Left renal pelvis (tissue), 4 donors: ENCODE results near the gene PDE6G. TPM values are rescaled to one million over a fixed set of nuclear protein-coding genes. Genes with fewer than 3 reads are reported as not detected.

ENCODE experiments used
- polyA plus RNA-seq, 4 donors: library from polyadenylated mRNA; unstranded; fragments of 120-200 nt; gene quantifications; one replicate each; pipeline ENCODE4 v1.2.1, GENCODE V29; 2013; ENCODE audit not compliant: insufficient read length in 4 of 4

Gene PDE6G
- polyA plus RNA-seq, 4 donors: 6.2 to 15.0 (median 13.1) TPM

Other genes with a start within 250 kb of the PDE6G start
- gene ACTG1, start 143.7 kb downstream of the PDE6G start, polyA plus RNA-seq: 1,000 to 10,000 TPM; 2,973 to 3,218 (median 3,183) TPM
- gene FSCN2, start 128.2 kb downstream of the PDE6G start, polyA plus RNA-seq: 1 to 10 TPM; 1.2 to 2.5 (median 1.7) TPM
- gene FAAP100, start 104.2 kb downstream of the PDE6G start, polyA plus RNA-seq: 10 to 100 TPM; 19.0 to 37.2 (median 24.3) TPM
- 10 to 100 TPM; 45.0 to 70.0 (median 57.1) TPM for gene NPLOC4, start 19.4 kb downstream of the PDE6G start, polyA plus RNA-seq
- gene TSPAN10, start 19.3 kb downstream of the PDE6G start, polyA plus RNA-seq: 1 to 10 TPM; 2.0 to 6.9 (median 2.2) TPM
- gene OXLD1, start 10.1 kb upstream of the PDE6G start, polyA plus RNA-seq: 10 to 100 TPM in 3 of 4 donors, 1 to 10 TPM in 1; 9.6 to 21.6 (median 12.3) TPM
- gene CCDC137, start 10.2 kb upstream of the PDE6G start, polyA plus RNA-seq: 10 to 100 TPM in 3 of 4 donors, 1 to 10 TPM in 1; 9.6 to 18.5 (median 14.0) TPM
- gene ARL16, start 27.3 kb upstream of the PDE6G start, polyA plus RNA-seq: 10 to 100 TPM; 34.7 to 52.6 (median 43.6) TPM
- gene HGS, start 27.5 kb upstream of the PDE6G start, polyA plus RNA-seq: 100 to 1,000 TPM in 1 of 4 donors, 10 to 100 TPM in 3; 88.9 to 110 (median 96.0) TPM
- 10 to 100 TPM; 26.8 to 53.8 (median 41.6) TPM for gene MRPL12, start 46.8 kb upstream of the PDE6G start, polyA plus RNA-seq
- 10 to 100 TPM in 3 of 4 donors, 1 to 10 TPM in 1; 7.1 to 20.5 (median 12.5) TPM for gene SLC25A10, start 55.7 kb upstream of the PDE6G start, polyA plus RNA-seq
- 10 to 100 TPM in 2 of 4 donors, 1 to 10 TPM in 2; 1.2 to 18.6 (median 9.1) TPM for gene GCGR, start 147.6 kb upstream of the PDE6G start, polyA plus RNA-seq
- 100 to 1,000 TPM in 1 of 4 donors, 10 to 100 TPM in 3; 76.5 to 114 (median 90.4) TPM for gene MCRIP1, start 176.7 kb upstream of the PDE6G start, polyA plus RNA-seq
- gene PPP1R27, start 178.5 kb upstream of the PDE6G start, polyA plus RNA-seq: under 1 TPM in 3 of 4 donors, not detected in 1; 0.14 to 0.58 (median 0.26) TPM
- gene P4HB, start 204.0 kb upstream of the PDE6G start, polyA plus RNA-seq: 100 to 1,000 TPM; 409 to 482 (median 447) TPM
- 100 to 1,000 TPM; 165 to 238 (median 183) TPM for gene ARHGDIA, start 214.8 kb upstream of the PDE6G start, polyA plus RNA-seq
- gene ALYREF, start 235.0 kb upstream of the PDE6G start, polyA plus RNA-seq: 10 to 100 TPM; 66.2 to 85.2 (median 73.7) TPM
- gene ANAPC11, start 235.2 kb upstream of the PDE6G start, polyA plus RNA-seq: 100 to 1,000 TPM in 1 of 4 donors, 10 to 100 TPM in 3; 69.4 to 105 (median 73.2) TPM
- 1 to 10 TPM in 1 of 4 donors, under 1 TPM in 3; 0.33 to 1.4 (median 0.50) TPM for gene NPB, start 245.7 kb upstream of the PDE6G start, polyA plus RNA-seq